ENCODE data around the gene PRR15L. TPM values are rescaled to one million over a fixed set of nuclear protein-coding genes. Genes with fewer than 3 reads are reported as not detected.

The PRR15L gene
- polyA plus RNA-seq, 3 donors, result not detected

- no CpG with 5 or more reads among the region's 2 CpGs for WGBS (ENCODE audit: insufficient coverage)
- peaks cover 25 to 49% of the 10 kb centered on the region in 2 donors for H3K36me3 ChIP-seq (replicated peaks in 1 of 2; ENCODE audit: control insufficient read depth in 1 of 2, insufficient read depth in 2 of 2, low read length in 2 of 2)
- no peaks in the 10 kb centered on the region for H3K9me3 ChIP-seq (replicated peaks in 1 of 2; ENCODE audit: control insufficient read depth in 1 of 2, insufficient read depth in 1 of 2, low read length in 2 of 2)
- no peak for DNase-seq
- H3K79me2 ChIP-seq (ENCODE audit: insufficient read depth, low read length), result peaks cover 42% of the 10 kb centered on the region
- no peak overlapping the region for H3K27ac Mint-ChIP-seq
- no peak overlapping the region for H3K4me3 Mint-ChIP-seq
- H3K27ac ChIP-seq (ENCODE audit: low read depth in 1 of 2, low read length in 2 of 2), result no peak overlapping the region
- peaks cover 0 to 3% (median 0%) of the 10 kb centered on the region in 3 donors for H3K27me3 Mint-ChIP-seq (ENCODE audit: low read depth in 3 of 3)
- no peak overlapping the region for H3K9ac ChIP-seq (ENCODE audit: insufficient read depth, low read length, poor library complexity, severe bottlenecking)
- no peak overlapping the region for H3K4me3 ChIP-seq (replicated peaks in 1 of 3; ENCODE audit: low read depth in 2 of 3, low read length in 3 of 3)
- intact Hi-C loops (cut with micrococcal nuclease), result no loop called here
- H3K4me2 ChIP-seq (replicated peaks; ENCODE audit: extremely low read depth, low read length, poor library complexity, severe bottlenecking), result no peak overlapping the region
- no peak overlapping the region for H2AFZ ChIP-seq (ENCODE audit: insufficient read depth, low read depth, low read length, poor library complexity, severe bottlenecking)
- H4K20me1 ChIP-seq (ENCODE audit: insufficient read depth, low read length), result peaks cover 58% of the 10 kb centered on the region
- peaks cover 10 to 14% of the 10 kb centered on the region in 2 donors for H3K4me1 ChIP-seq (ENCODE audit: control insufficient read depth in 1 of 2, insufficient read depth in 2 of 2, low read length in 2 of 2)
- no peaks in the 10 kb centered on the region for H3K9me3 Mint-ChIP-seq
- TF ChIP-seq CTCF (IDR thresholded peaks at IDR 0.05), result no peak
- H3K4me1 Mint-ChIP-seq, result peaks cover 21% of the 10 kb centered on the region
- no peaks in the 10 kb centered on the region for H3K27me3 ChIP-seq (ENCODE audit: control insufficient read depth in 2 of 2, insufficient read depth in 2 of 2, low read length in 2 of 2)
- peaks cover 45 to 65% of the 10 kb centered on the region in 2 donors for H3K36me3 Mint-ChIP-seq
These were observed 44.6 kb downstream of the PRR15L start for GRCh38 chr17:47913050-47913449.

GRCh38 chr17:47907932-47908562 is 49.6 kb downstream of the PRR15L start:
- H3K9me3 ChIP-seq (replicated peaks in 1 of 2; ENCODE audit: control insufficient read depth in 1 of 2, insufficient read depth in 1 of 2, low read length in 2 of 2), result no peaks in the 10 kb centered on the region
- no peak for TF ChIP-seq CTCF (IDR thresholded peaks at IDR 0.05)
- Mint-ChIP-seq H3K27ac (peak overlapping the region; percentile 64 to 86 (median 74)), H3K9me3 (peaks cover 0 to 2% (median 0%) of the 10 kb centered on the region in 7 donors), H3K27me3 (ENCODE audit: low read depth in 3 of 3) (peaks cover 0 to 4% (median 0%) of the 10 kb centered on the region in 3 donors), H3K4me1 (peaks cover 32% of the 10 kb centered on the region), H3K36me3 (peaks cover 39 to 67% of the 10 kb centered on the region in 2 donors), H3K4me3 (peak overlapping the region; percentile 55 to 74)
- H3K27ac ChIP-seq (ENCODE audit: low read depth in 1 of 2, low read length in 2 of 2), result peak overlapping the region in 1 of 2 donors; percentile 58
- H3K27me3 ChIP-seq (ENCODE audit: control insufficient read depth in 2 of 2, insufficient read depth in 2 of 2, low read length in 2 of 2), result no peaks in the 10 kb centered on the region
- H3K4me3 ChIP-seq (replicated peaks in 1 of 3; ENCODE audit: low read depth in 2 of 3, low read length in 3 of 3), result peak overlapping the region in 1 of 3 experiments; percentile 45
- H3K36me3 ChIP-seq (replicated peaks in 1 of 2; ENCODE audit: control insufficient read depth in 1 of 2, insufficient read depth in 2 of 2, low read length in 2 of 2), result peaks cover 2 to 56% of the 10 kb centered on the region in 2 donors
- WGBS (ENCODE audit: insufficient coverage), result 0% methylated on average over 1 of the region's 8 CpGs
- peaks cover 76% of the 10 kb centered on the region for H4K20me1 ChIP-seq (ENCODE audit: insufficient read depth, low read length)
- H3K4me2 ChIP-seq (replicated peaks; ENCODE audit: extremely low read depth, low read length, poor library complexity, severe bottlenecking), result peak overlapping the region; percentile 58
- no peak overlapping the region for H3K9ac ChIP-seq (ENCODE audit: insufficient read depth, low read length, poor library complexity, severe bottlenecking)
- peaks cover 11 to 17% of the 10 kb centered on the region in 2 donors for H3K4me1 ChIP-seq (ENCODE audit: control insufficient read depth in 1 of 2, insufficient read depth in 2 of 2, low read length in 2 of 2)
- no peak overlapping the region for H2AFZ ChIP-seq (ENCODE audit: insufficient read depth, low read depth, low read length, poor library complexity, severe bottlenecking)
- peak; percentile 19 to 50 (median 30) for DNase-seq
- peaks cover 70% of the 10 kb centered on the region for H3K79me2 ChIP-seq (ENCODE audit: insufficient read depth, low read length)
- intact Hi-C loops (cut with micrococcal nuclease), result no loop called here
